CD8-positive, alpha-beta memory T cell (primary cell): Measurements from ENCODE around the gene VPS51. TPM values are rescaled to one million over a fixed set of nuclear protein-coding genes. Genes with fewer than 3 reads are reported as not detected.

Experiments
- CTCF ChIA-PET: fragments of 350-600 bp; sonication (Branson Sonifier 250); formaldehyde crosslinking; loops from one replicate; lab custom pipeline; 2021; ENCODE audit warnings: antibody characterized with exemption; lab: Charles Lee
- POLR2A ChIA-PET: fragments of 350-600 bp; sonication (Branson Sonifier 250); formaldehyde crosslinking; loops from one replicate; lab custom pipeline; 2021; ENCODE audit warnings: antibody characterized with exemption; lab: Charles Lee
- DNase-seq, 5 donors: peaks; one replicate each; pipeline versions ENCODE4 v3.0.0 to v3.0.0-alpha.2; 2020 to 2022; ENCODE audit warnings: mixed read lengths in 1 of 5
- H3K27ac ChIP-seq: one replicate; pipeline ENCODE4 v1.7.0; 2013; ENCODE audit warnings: low read depth, mild to moderate bottlenecking, low read length, moderate library complexity
- H3K27me3 ChIP-seq: 2 replicates; pipeline ENCODE4 v1.7.0; 2013; ENCODE audit warnings: low read length, mild to moderate bottlenecking; ENCODE audit not compliant: insufficient read depth, poor library complexity, severe bottlenecking
- H3K36me3 ChIP-seq: 2 replicates; pipeline ENCODE4 v1.7.0; 2013; ENCODE audit warnings: mild to moderate bottlenecking, low read length, moderate library complexity; ENCODE audit not compliant: insufficient read depth
- H3K4me1 ChIP-seq: 2 replicates; pipeline ENCODE4 v1.7.0; 2013; ENCODE audit warnings: mild to moderate bottlenecking, low read length, moderate library complexity; ENCODE audit not compliant: insufficient read depth
- H3K4me3 ChIP-seq: 2 replicates; pipeline ENCODE4 v1.7.0; 2013; ENCODE audit warnings: mild to moderate bottlenecking, low read length
- H3K9me3 ChIP-seq: 2 replicates; pipeline ENCODE4 v1.7.0; 2013; ENCODE audit warnings: mild to moderate bottlenecking, low read length
- H3K27ac Mint-ChIP-seq, 8 donors: one replicate each; pipeline ENCODE4 v1.8.0; 2020 to 2021; ENCODE audit warnings: mixed read lengths in 8 of 8, mild to moderate bottlenecking in 6 of 8, inconsistent platforms in 3 of 8, moderate library complexity in 3 of 8
- H3K27me3 Mint-ChIP-seq, 2 donors: one replicate each; pipeline ENCODE4 v1.8.0; 2020 to 2021; ENCODE audit warnings: mixed read lengths in 2 of 2, mild to moderate bottlenecking in 1 of 2, moderate library complexity in 1 of 2
- H3K36me3 Mint-ChIP-seq, 3 donors: one replicate each; pipeline ENCODE4 v1.8.0; 2020 to 2021; ENCODE audit warnings: mixed read lengths in 3 of 3, inconsistent platforms in 1 of 3, mild to moderate bottlenecking in 1 of 3
- H3K4me1 Mint-ChIP-seq, 3 donors: one replicate each; pipeline ENCODE4 v1.8.0; 2020 to 2021; ENCODE audit warnings: mixed read lengths in 3 of 3, inconsistent platforms in 1 of 3, mild to moderate bottlenecking in 1 of 3
- H3K4me3 Mint-ChIP-seq, 7 donors: one replicate each; pipeline ENCODE4 v1.8.0; 2020 to 2021; ENCODE audit warnings: mixed read lengths in 7 of 7, mild to moderate bottlenecking in 6 of 7, moderate library complexity in 4 of 7, inconsistent platforms in 2 of 7
- H3K9me3 Mint-ChIP-seq, 5 donors: one replicate each; pipeline ENCODE4 v1.8.0; 2020 to 2022; ENCODE audit warnings: mixed read lengths in 5 of 5, mild to moderate bottlenecking in 3 of 5, moderate library complexity in 2 of 5, inconsistent platforms in 1 of 5
- polyA plus RNA-seq: library from polyadenylated mRNA; unstranded; fragments of 300-500 nt; fragmentation: Illumina TruSeq; gene quantifications from one replicate; pipeline ENCODE4 v1.2.3, GENCODE V29; 2021
- total RNA-seq, 2 experiments: library from RNA; stranded (reverse); gene quantifications; one replicate each; pipeline ENCODE4 v1.2.3, GENCODE V29; 2021

The VPS51 gene
- total and polyA plus RNA-seq, 3 experiments from 2014 or later: 99.1 to 131 (median 120) TPM

- peaks cover 0 to 4% of the 10 kb centered on the region in 2 donors for H3K27me3 Mint-ChIP-seq
- POLR2A ChIA-PET: interaction anchor here (0.7 to 4.0 kb wide), 16 partner anchors 10 to 816 kb away, joined by 3 to 60 read pairs (median 4); partner anchors contain the start of genes ARL2, CAPN1, CDC42EP2 and FAU
- Histone ChIP-seq H3K4me1 (peaks cover 31% of the 10 kb centered on the region), H3K36me3 (peaks cover 34% of the 10 kb centered on the region), H3K27ac (peak within 1 kb of the TSS; percentile 100), H3K9me3 (no peaks in the 10 kb centered on the region), H3K4me3 (peak within 1 kb of the TSS; percentile 99), H3K27me3 (no peaks in the 10 kb centered on the region)
- peak within 1 kb of the TSS; percentile 98 to 100 (median 100) for H3K27ac Mint-ChIP-seq
- H3K36me3 Mint-ChIP-seq: peaks cover 0 to 55% (median 4%) of the 10 kb centered on the region in 3 donors
- DNase-seq: peak; percentile 86 to 95 (median 91)
- H3K4me1 Mint-ChIP-seq: peaks cover 35 to 52% (median 36%) of the 10 kb centered on the region in 3 donors
- H3K9me3 Mint-ChIP-seq: no peaks in the 10 kb centered on the region
- peak within 1 kb of the TSS; percentile 94 to 100 (median 98) for H3K4me3 Mint-ChIP-seq
- CTCF ChIA-PET: interaction anchor here (0.6 to 2.2 kb wide), 9 partner anchors 12 to 181 kb away, joined by 3 to 9 read pairs (median 4); partner anchors contain the start of genes CDC42EP2, FAU, MRPL49 and VPS51
Observed at GRCh38 chr11:65134240-65134951, 38.4 kb downstream of the VPS51 start, which contains the start of gene SYVN1. Gene SYVN1, minus strand, starts transcription at chr11:65134519. Its CDS starts 918 bp downstream, at chr11:65133601.

- H3K9me3 Mint-ChIP-seq: no peaks in the 10 kb centered on the region
- peak overlapping the region; percentile 94 to 100 (median 98) for H3K4me3 Mint-ChIP-seq
- DNase-seq: peak; percentile 74 to 93 (median 90)
- peak overlapping the region; percentile 98 to 100 (median 100) for H3K27ac Mint-ChIP-seq
- H3K27me3 Mint-ChIP-seq: peaks cover 0 to 4% of the 10 kb centered on the region in 2 donors
- H3K36me3 ChIP-seq: peaks cover 27% of the 10 kb centered on the region
- ChIA-PET CTCF (interaction anchor here (0.6 to 2.2 kb wide), 14 partner anchors 13 to 725 kb away, joined by 3 to 9 read pairs (median 4); partner anchors contain the start of genes CDC42EP2, FAU, MRPL49 and VPS51), POLR2A (interaction anchor here (0.6 to 4.0 kb wide), 18 partner anchors 11 to 817 kb away, joined by 3 to 60 read pairs (median 4); partner anchors contain the start of genes ARL2, CAPN1, CDC42EP2 and DPF2)
- H3K27me3 ChIP-seq: no peaks in the 10 kb centered on the region
- peak overlapping the region; percentile 100 for H3K27ac ChIP-seq
- peak overlapping the region; percentile 99 for H3K4me3 ChIP-seq
- H3K4me1 Mint-ChIP-seq: peaks cover 35 to 52% (median 36%) of the 10 kb centered on the region in 3 donors
- no peaks in the 10 kb centered on the region for H3K9me3 ChIP-seq
- peaks cover 31% of the 10 kb centered on the region for H3K4me1 ChIP-seq
- peaks cover 0 to 48% (median 4%) of the 10 kb centered on the region in 3 donors for H3K36me3 Mint-ChIP-seq
Observed at GRCh38 chr11:65134952-65135632, 39.1 kb downstream of the VPS51 start.

GRCh38 chr11:65135633-65136145 is 39.7 kb downstream of the VPS51 start:
- peaks cover 35 to 52% (median 36%) of the 10 kb centered on the region in 3 donors for H3K4me1 Mint-ChIP-seq
- Histone ChIP-seq H3K27me3 (no peaks in the 10 kb centered on the region), H3K4me3 (peak overlapping the region; percentile 99), H3K27ac (peak overlapping the region; percentile 100), H3K9me3 (no peaks in the 10 kb centered on the region), H3K36me3 (peaks cover 23% of the 10 kb centered on the region), H3K4me1 (peaks cover 31% of the 10 kb centered on the region)
- CTCF ChIA-PET: interaction anchor here (0.9 to 1.6 kb wide), 10 partner anchors 14 to 724 kb away, joined by 3 to 9 read pairs (median 4); partner anchors contain the start of genes FAU, VPS51 and ZNHIT2
- H3K27ac Mint-ChIP-seq: peak overlapping the region; percentile 98 to 100 (median 100)
- peak overlapping the region; percentile 94 to 100 (median 98) for H3K4me3 Mint-ChIP-seq
- POLR2A ChIA-PET: interaction anchor here (0.6 to 4.0 kb wide), 15 partner anchors 11 to 390 kb away, joined by 3 to 60 read pairs (median 4); partner anchors contain the start of genes ARL2, CAPN1, CDC42EP2 and DPF2
- peaks cover 0 to 4% of the 10 kb centered on the region in 2 donors for H3K27me3 Mint-ChIP-seq
- peaks cover 0 to 42% (median 4%) of the 10 kb centered on the region in 3 donors for H3K36me3 Mint-ChIP-seq
- no peak for DNase-seq
- no peaks in the 10 kb centered on the region for H3K9me3 Mint-ChIP-seq

- Mint-ChIP-seq H3K27me3 (peaks cover 0 to 5% of the 10 kb centered on the region in 2 donors), H3K27ac (peak overlapping the region; percentile 85 to 100 (median 92)), H3K36me3 (peaks cover 0 to 33% (median 1%) of the 10 kb centered on the region in 3 donors), H3K4me1 (peaks cover 35 to 47% (median 36%) of the 10 kb centered on the region in 3 donors), H3K9me3 (no peaks in the 10 kb centered on the region), H3K4me3 (peak overlapping the region in 5 of 7 donors; percentile 21 to 75 (median 63))
- Histone ChIP-seq H3K4me3 (no peak overlapping the region), H3K27me3 (no peaks in the 10 kb centered on the region), H3K27ac (no peak overlapping the region), H3K36me3 (peaks cover 14% of the 10 kb centered on the region), H3K9me3 (no peaks in the 10 kb centered on the region), H3K4me1 (peaks cover 31% of the 10 kb centered on the region)
- no peak for DNase-seq
- ChIA-PET CTCF (interaction anchor here (1.4 to 1.6 kb wide), 2 partner anchors 15 to 26 kb away, joined by 4 read pairs; partner anchors contain the start of gene FAU), POLR2A (interaction anchor here (0.6 to 4.0 kb wide), 6 partner anchors 12 to 1198 kb away, joined by 3 to 60 read pairs (median 4); partner anchors contain the start of genes FAU, MRPL49, NAA40 and SAC3D1)
Observed at GRCh38 chr11:65136515-65137096, 40.6 kb downstream of the VPS51 start.

GRCh38 chr11:65141896-65142494 is 46.0 kb downstream of the VPS51 start:
- H3K27ac Mint-ChIP-seq: no peak overlapping the region
- H3K4me3 Mint-ChIP-seq: no peak overlapping the region
- Histone ChIP-seq H3K4me1 (no peaks in the 10 kb centered on the region), H3K4me3 (no peak overlapping the region), H3K27ac (no peak overlapping the region), H3K36me3 (no peaks in the 10 kb centered on the region), H3K27me3 (no peaks in the 10 kb centered on the region), H3K9me3 (no peaks in the 10 kb centered on the region)
- H3K36me3 Mint-ChIP-seq: no peaks in the 10 kb centered on the region
- H3K4me1 Mint-ChIP-seq: peaks cover 0 to 2% (median 0%) of the 10 kb centered on the region in 3 donors
- no peak for DNase-seq
- H3K27me3 Mint-ChIP-seq: peaks cover 1 to 14% of the 10 kb centered on the region in 2 donors
- no peaks in the 10 kb centered on the region for H3K9me3 Mint-ChIP-seq
- CTCF ChIA-PET: no interaction called here
- POLR2A ChIA-PET: no interaction called here

GRCh38 chr11:65147352-65148075 is 51.5 kb downstream of the VPS51 start:
- no peak overlapping the region for H3K27ac Mint-ChIP-seq
- ChIA-PET CTCF (interaction anchor here (1.1 kb wide), 1 partner anchor 26 kb away, joined by 3 read pairs; the partner anchor contains the start of genes FAU and MRPL49), POLR2A (no interaction called here)

More at GRCh38 chr11:65147352-65148075, 51.5 kb downstream of the VPS51 start:
- Histone ChIP-seq H3K36me3 (no peaks in the 10 kb centered on the region), H3K27me3 (no peaks in the 10 kb centered on the region), H3K4me1 (no peaks in the 10 kb centered on the region), H3K27ac (no peak overlapping the region), H3K4me3 (no peak overlapping the region), H3K9me3 (no peaks in the 10 kb centered on the region)
- Mint-ChIP-seq H3K9me3 (peaks cover 0 to 3% (median 0%) of the 10 kb centered on the region in 5 donors), H3K36me3 (no peaks in the 10 kb centered on the region), H3K27me3 (peaks cover 4 to 14% of the 10 kb centered on the region in 2 donors), H3K4me3 (no peak overlapping the region), H3K4me1 (no peaks in the 10 kb centered on the region)
- DNase-seq: no peak
